GM12878 (cell line): ENCODE results near the gene APOLD1. TPM values are rescaled to one million over a fixed set of nuclear protein-coding genes. Genes with fewer than 3 reads are reported as not detected.

Experiments used
- ATF3 ChIP-seq: IDR thresholded peaks from 2 replicates; pipeline ENCODE4 v1.6.1; 2011; ENCODE audit warnings: low read depth, mild to moderate bottlenecking, low read length, moderate library complexity, borderline replicate concordance; ENCODE audit errors: extremely low read depth
- CEBPZ ChIP-seq: fragments of 150-350 bp; IDR thresholded peaks from 2 replicates; pipeline ENCODE4 v1.6.1; 2016; ENCODE audit warnings: low read depth, low read length
- CREB1 ChIP-seq: IDR thresholded peaks from 2 replicates; pipeline ENCODE4 v1.6.1; 2012; ENCODE audit warnings: low read depth, mild to moderate bottlenecking, inconsistent platforms
- DPF2 ChIP-seq: fragments of 450-650 bp; IDR thresholded peaks from 2 replicates; pipeline ENCODE4 v1.6.1; 2017; ENCODE audit warnings: mild to moderate bottlenecking
- FOS ChIP-seq: IDR thresholded peaks from 3 replicates; pipeline ENCODE4 v1.6.1; 2011; ENCODE audit warnings: borderline replicate concordance; ENCODE audit not compliant: insufficient read length; ENCODE audit errors: extremely low read depth
- FOXK2 ChIP-seq: fragments of 450-650 bp; IDR thresholded peaks from 2 replicates; pipeline ENCODE4 v1.6.1; 2017; ENCODE audit warnings: mild to moderate bottlenecking, moderate library complexity
- IKZF1 ChIP-seq: fragments of 450-650 bp; conservative IDR thresholded peaks from 2 replicates; pipeline ENCODE4 v1.6.1; 2017; ENCODE audit warnings: antibody characterized with exemption, mild to moderate bottlenecking
- JUNB ChIP-seq: IDR thresholded peaks from 2 replicates; pipeline ENCODE4 v1.6.1; 2016; ENCODE audit warnings: antibody characterized with exemption, mild to moderate bottlenecking
- KDM1A ChIP-seq: fragments of 200-600 bp; sonication (generic); IDR thresholded peaks from 2 replicates; pipeline ENCODE4 v1.6.1; 2016; ENCODE audit warnings: borderline replicate concordance
- MAX ChIP-seq: IDR thresholded peaks from 2 replicates; pipeline ENCODE4 v1.6.1; 2012; ENCODE audit warnings: low read depth, low read length, improper control_type of control experiment
- PKNOX1 ChIP-seq: fragments of 450-650 bp; IDR thresholded peaks from 2 replicates; pipeline ENCODE4 v1.6.1; 2016; ENCODE audit warnings: mild to moderate bottlenecking
- PRDM15 ChIP-seq: fragments of 450-650 bp; formaldehyde crosslinking; IDR thresholded peaks from 2 replicates; pipeline ENCODE4 v1.4.0; 2020; ENCODE audit warnings: mild to moderate bottlenecking, moderate library complexity
- RAD51 ChIP-seq: fragments of 450-650 bp; IDR thresholded peaks from 2 replicates; pipeline ENCODE4 v1.6.1; 2016; ENCODE audit warnings: moderate library complexity, mild to moderate bottlenecking, inconsistent platforms
- RFX5 ChIP-seq: IDR thresholded peaks from 2 replicates; pipeline ENCODE4 v1.6.1; 2011; ENCODE audit warnings: low read depth, low read length, improper control_type of control experiment
- SIX5 ChIP-seq: IDR thresholded peaks from 2 replicates; pipeline ENCODE4 v1.6.1; 2011; ENCODE audit warnings: mild to moderate bottlenecking, low read depth, low read length, moderate library complexity; ENCODE audit not compliant: severe bottlenecking
- SMAD5 ChIP-seq: IDR thresholded peaks from 2 replicates; pipeline ENCODE4 v1.6.1; 2016; ENCODE audit warnings: antibody characterized with exemption, low read depth
- SRF ChIP-seq, 2 experiments: IDR thresholded peaks; 2 replicates each; pipeline ENCODE4 v1.6.1; 2011; ENCODE audit warnings: low read depth in 2 of 2, low read length in 2 of 2, mild to moderate bottlenecking in 1 of 2, moderate library complexity in 1 of 2
- WRNIP1 ChIP-seq: IDR thresholded peaks from 2 replicates; pipeline ENCODE4 v1.6.1; 2011; ENCODE audit warnings: low read depth, low read length, improper control_type of control experiment, borderline replicate concordance
- ZNF207 ChIP-seq: fragments of 450-650 bp; IDR thresholded peaks from 2 replicates; pipeline ENCODE4 v1.6.1; 2014; ENCODE audit warnings: antibody characterized with exemption, mild to moderate bottlenecking, borderline replicate concordance
- ZNF384 ChIP-seq: IDR thresholded peaks from 2 replicates; pipeline ENCODE4 v1.6.1; 2012; ENCODE audit warnings: low read depth, mild to moderate bottlenecking, low read length, improper control_type of control experiment, borderline replicate concordance
- polyA plus RNA-seq, 11 experiments: library from polyadenylated mRNA; depleted of rRNA in 4 of 11; unstranded in 6 of 11; stranded (reverse) in 5 of 11; fragments of >200 nt; fragmentation: Nextera tagmentation in 4 of 11; fragmentation: Illumina TruSeq in 1 of 11; extraction: Ambion mirVana in 4 of 11; extraction: Trizol in 1 of 11; gene quantifications; 1 replicate in 1 of 11; 2 replicates in 10 of 11; pipeline versions ENCODE4 v1.2.1 to v1.2.3, GENCODE V29; 2011 to 2016; ENCODE audit warnings: inconsistent platforms in 2 of 11, missing spikeins in 2 of 11, low read depth in 1 of 11
- total RNA-seq, 4 experiments: library from RNA; depleted of rRNA in 3 of 4; stranded (reverse); fragments of >200 nt in 3 of 4; fragmentation: Illumina TruSeq in 1 of 4; extraction: Trizol in 1 of 4; gene quantifications; 2 replicates each; pipeline versions ENCODE4 v1.2.1 to v1.2.3, GENCODE V29; 2013 to 2021

The APOLD1 gene
- total and polyA plus RNA-seq, 10 of the 15 experiments (the other 5 are each of a cell fraction or from before 2014, with no cell fraction given) = 1.1 to 8.9 (median 4.2) TPM

- TF ChIP-seq KDM1A = no peak
- TF ChIP-seq WRNIP1 = no peak
- peak; percentile 59 for TF ChIP-seq IKZF1
- no peak for TF ChIP-seq SIX5
- no peak for TF ChIP-seq CREB1
- TF ChIP-seq CEBPZ = no peak
- TF ChIP-seq MAX = no peak
- peak; percentile 64; the same call in 1 of the 2 replicates for TF ChIP-seq ZNF207
- no peak for TF ChIP-seq SMAD5
- TF ChIP-seq ATF3 = no peak
- TF ChIP-seq PKNOX1 = no peak
- no peak for TF ChIP-seq DPF2
- TF ChIP-seq JUNB = no peak
- TF ChIP-seq FOS = no peak
- peak; percentile 83 for TF ChIP-seq ZNF384
- no peak for TF ChIP-seq RAD51
- no peak for TF ChIP-seq SRF (IDR thresholded peaks at IDR 0.05; ENCODE audit: low read depth in 2 of 2, low read length in 2 of 2)
- TF ChIP-seq PRDM15 (CRISPR knock-in tag) = no peak
- TF ChIP-seq FOXK2 = no peak
- TF ChIP-seq RFX5 = no peak
Measured at GRCh38 chr12:12736759-12737676, 48.4 kb upstream of the APOLD1 start (continued).
